Measurements from ENCODE around the gene FOXN3. TPM values are rescaled to one million over a fixed set of nuclear protein-coding genes. Genes with fewer than 3 reads are reported as not detected.
"Not testable (repeated sequence)": the region's sequence is repeated elsewhere in the genome, so short reads cannot be mapped to it uniquely, and the experiment has no call there.

The FOXN3 gene
- total RNA-seq, 1 experiment from 2014 or later, result 13.8 TPM

DNA sequence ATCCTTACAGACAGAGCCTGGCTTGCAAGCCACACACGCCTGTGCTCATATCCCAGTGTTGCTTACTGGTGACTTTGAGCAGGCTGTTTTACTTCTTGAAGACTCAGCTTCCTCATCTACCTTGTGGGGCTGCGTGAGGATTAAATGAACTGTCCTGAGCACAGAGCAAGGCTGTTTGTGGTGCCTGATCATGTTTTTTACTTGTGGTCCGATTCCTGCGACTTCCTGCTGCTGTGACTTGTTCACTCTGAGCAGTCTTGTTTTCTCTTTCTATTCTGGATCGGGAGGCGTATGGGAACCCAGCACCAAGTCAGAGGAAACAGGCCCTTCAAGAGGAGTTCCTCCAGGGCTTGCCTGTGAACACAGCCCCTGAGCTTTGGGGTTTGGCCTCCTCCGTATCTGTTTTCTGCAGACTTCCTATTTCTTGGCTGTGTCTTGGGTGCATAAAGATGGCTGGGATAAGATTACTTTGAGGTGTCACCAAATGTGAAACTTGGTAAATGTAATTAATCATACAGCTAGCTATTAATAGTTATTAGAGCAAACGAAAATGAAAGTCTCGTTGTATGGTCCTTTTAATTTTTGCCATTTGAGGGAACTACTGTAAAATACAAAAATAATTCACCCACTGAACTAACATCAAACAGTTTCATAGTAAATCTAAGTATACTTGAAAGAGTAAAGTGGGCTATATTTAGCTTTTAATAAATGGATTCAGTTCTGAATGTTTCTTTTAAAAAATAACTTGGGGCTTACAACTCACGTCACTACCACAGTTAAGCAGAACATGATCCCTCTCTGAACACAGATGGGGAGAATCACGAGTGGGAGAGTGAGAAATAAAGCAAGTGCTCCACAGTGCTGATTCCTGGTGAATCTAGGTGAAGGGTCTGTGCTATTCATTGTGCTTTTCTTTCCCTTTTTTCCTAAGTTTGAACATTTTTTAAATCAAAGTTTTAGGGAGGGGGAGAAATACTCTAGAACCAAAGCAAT, 251.5 kb downstream of the FOXN3 start:
- no peak for DNase-seq
- H3K4me1 ChIP-seq (ENCODE audit: low read length), result peaks cover 14% of the 10 kb centered on the region
- 0 out of 2 replicates have a peak overlapping the region, but pooled peaks have one; percentile 23 for H2AFZ ChIP-seq (ENCODE audit: low read length)
- no peaks in the 10 kb centered on the region for H3K79me2 ChIP-seq (ENCODE audit: low read length)
- H3K4me3 ChIP-seq (ENCODE audit: low read length), result no peak overlapping the region; the same call in 1 of the 2 replicates
- H4K20me1 ChIP-seq (ENCODE audit: insufficient read depth, low read depth, low read length), result no peaks in the 10 kb centered on the region
- no peaks in the 10 kb centered on the region for H3K9me3 ChIP-seq (ENCODE audit: low read length)
- H3K4me2 ChIP-seq (ENCODE audit: low read depth, low read length, poor library complexity, severe bottlenecking), result peak overlapping the region; percentile 32
- no peak overlapping the region for H3K27ac ChIP-seq (ENCODE audit: low read length)
- no peaks in the 10 kb centered on the region for H3K36me3 ChIP-seq (ENCODE audit: insufficient read depth, low read length)
- H3K9me2 ChIP-seq (replicated peaks; ENCODE audit: insufficient read depth, low read length), result no peaks in the 10 kb centered on the region
- no peaks in the 10 kb centered on the region for H3K27me3 ChIP-seq (ENCODE audit: low read length)
- H3K9ac ChIP-seq (ENCODE audit: low read length), result no peak overlapping the region

- H3K27ac ChIP-seq (ENCODE audit: low read length), result no peak overlapping the region
- no peaks in the 10 kb centered on the region for H3K9me2 ChIP-seq (replicated peaks; ENCODE audit: insufficient read depth, low read length)
- H2AFZ ChIP-seq (ENCODE audit: low read length), result 0 out of 2 replicates have a peak overlapping the region, but pooled peaks have one; percentile 23
- H4K20me1 ChIP-seq (ENCODE audit: insufficient read depth, low read depth, low read length), result no peaks in the 10 kb centered on the region
- no peak for DNase-seq
- H3K9me3 ChIP-seq (ENCODE audit: low read length), result no peaks in the 10 kb centered on the region
- no peaks in the 10 kb centered on the region for H3K36me3 ChIP-seq (ENCODE audit: insufficient read depth, low read length)
- peaks cover 14% of the 10 kb centered on the region for H3K4me1 ChIP-seq (ENCODE audit: low read length)
- no peak overlapping the region; the same call in 1 of the 2 replicates for H3K4me3 ChIP-seq (ENCODE audit: low read length)
- no peaks in the 10 kb centered on the region for H3K27me3 ChIP-seq (ENCODE audit: low read length)
- H3K79me2 ChIP-seq (ENCODE audit: low read length), result no peaks in the 10 kb centered on the region
- peak overlapping the region; percentile 32 for H3K4me2 ChIP-seq (ENCODE audit: low read depth, low read length, poor library complexity, severe bottlenecking)
- H3K9ac ChIP-seq (ENCODE audit: low read length), result no peak overlapping the region
These were observed 252.6 kb downstream of the FOXN3 start for GRCh38 chr14:89164168-89165073.

- no peaks in the 10 kb centered on the region for H3K9me3 ChIP-seq (ENCODE audit: low read length)
- no peak overlapping the region for H3K4me3 ChIP-seq (ENCODE audit: low read length)
- H4K20me1 ChIP-seq (ENCODE audit: insufficient read depth, low read depth, low read length), result no peaks in the 10 kb centered on the region
- H3K9ac ChIP-seq (ENCODE audit: low read length), result no peak overlapping the region
- H3K4me2 ChIP-seq (ENCODE audit: low read depth, low read length, poor library complexity, severe bottlenecking), result no peak overlapping the region
- DNase-seq, result no peak
- no peaks in the 10 kb centered on the region for H3K36me3 ChIP-seq (ENCODE audit: insufficient read depth, low read length)
- no peak overlapping the region for H3K27ac ChIP-seq (ENCODE audit: low read length)
- H3K27me3 ChIP-seq (ENCODE audit: low read length), result no peaks in the 10 kb centered on the region
- no peak overlapping the region for H2AFZ ChIP-seq (ENCODE audit: low read length)
- H3K9me2 ChIP-seq (replicated peaks; ENCODE audit: insufficient read depth, low read length), result no peaks in the 10 kb centered on the region
- H3K79me2 ChIP-seq (ENCODE audit: low read length), result no peaks in the 10 kb centered on the region
- H3K4me1 ChIP-seq (ENCODE audit: low read length), result peaks cover 14% of the 10 kb centered on the region
These were observed 253.9 kb downstream of the FOXN3 start for GRCh38 chr14:89163031-89163636.

- Histone ChIP-seq H3K4me3 (ENCODE audit: low read length) (no peak overlapping the region), H3K27ac (ENCODE audit: low read length) (no peak overlapping the region), H3K9me3 (ENCODE audit: low read length) (no peaks in the 10 kb centered on the region), H3K9me2 (replicated peaks; ENCODE audit: insufficient read depth, low read length) (no peaks in the 10 kb centered on the region), H4K20me1 (ENCODE audit: insufficient read depth, low read depth, low read length) (no peaks in the 10 kb centered on the region), H3K9ac (ENCODE audit: low read length) (no peak overlapping the region), H3K79me2 (ENCODE audit: low read length) (no peaks in the 10 kb centered on the region), H3K36me3 (ENCODE audit: insufficient read depth, low read length) (no peaks in the 10 kb centered on the region), H3K4me2 (ENCODE audit: low read depth, low read length, poor library complexity, severe bottlenecking) (no peak overlapping the region), H3K4me1 (ENCODE audit: low read length) (peaks cover 14% of the 10 kb centered on the region), H2AFZ (ENCODE audit: low read length) (no peak overlapping the region), H3K27me3 (ENCODE audit: low read length) (no peaks in the 10 kb centered on the region)
- DNase-seq, result no peak
These were observed 254.4 kb downstream of the FOXN3 start for GRCh38 chr14:89162586-89162985.

GRCh38 chr14:89160437-89160836, 256.6 kb downstream of the FOXN3 start:
- peaks cover 11% of the 10 kb centered on the region for H3K4me1 ChIP-seq (ENCODE audit: low read length)
- no peaks in the 10 kb centered on the region for H3K9me3 ChIP-seq (ENCODE audit: low read length)
- H3K27ac ChIP-seq (ENCODE audit: low read length), result no peak overlapping the region
- H4K20me1 ChIP-seq (ENCODE audit: insufficient read depth, low read depth, low read length), result no peaks in the 10 kb centered on the region
- no peak overlapping the region for H3K4me2 ChIP-seq (ENCODE audit: low read depth, low read length, poor library complexity, severe bottlenecking)
- no peak overlapping the region for H3K9ac ChIP-seq (ENCODE audit: low read length)
- H3K27me3 ChIP-seq (ENCODE audit: low read length), result no peaks in the 10 kb centered on the region
- H3K36me3 ChIP-seq (ENCODE audit: insufficient read depth, low read length), result no peaks in the 10 kb centered on the region
- H3K9me2 ChIP-seq (replicated peaks; ENCODE audit: insufficient read depth, low read length), result no peaks in the 10 kb centered on the region
- no peak for DNase-seq
- H2AFZ ChIP-seq (ENCODE audit: low read length), result no peak overlapping the region
- H3K79me2 ChIP-seq (ENCODE audit: low read length), result no peaks in the 10 kb centered on the region
- H3K4me3 ChIP-seq (ENCODE audit: low read length), result no peak overlapping the region

- H3K9me2 ChIP-seq (replicated peaks; ENCODE audit: insufficient read depth, low read length), result no peaks in the 10 kb centered on the region
- no peak overlapping the region for H3K4me3 ChIP-seq (ENCODE audit: low read length)
- no peaks in the 10 kb centered on the region for H4K20me1 ChIP-seq (ENCODE audit: insufficient read depth, low read depth, low read length)
- H3K79me2 ChIP-seq (ENCODE audit: low read length), result no peaks in the 10 kb centered on the region
- H3K27ac ChIP-seq (ENCODE audit: low read length), result no peak overlapping the region
- no peak for DNase-seq
- H3K9ac ChIP-seq (ENCODE audit: low read length), result no peak overlapping the region
- H3K4me2 ChIP-seq (ENCODE audit: low read depth, low read length, poor library complexity, severe bottlenecking), result no peak overlapping the region
- H3K9me3 ChIP-seq (ENCODE audit: low read length), result no peaks in the 10 kb centered on the region
- H3K4me1 ChIP-seq (ENCODE audit: low read length), result no peaks in the 10 kb centered on the region
- no peaks in the 10 kb centered on the region for H3K36me3 ChIP-seq (ENCODE audit: insufficient read depth, low read length)
- no peaks in the 10 kb centered on the region for H3K27me3 ChIP-seq (ENCODE audit: low read length)
- H2AFZ ChIP-seq (ENCODE audit: low read length), result no peak overlapping the region
These were observed 258.3 kb downstream of the FOXN3 start for GRCh38 chr14:89158701-89159100.

- not testable (repeated sequence) for H3K36me3 ChIP-seq (ENCODE audit: insufficient read depth, low read length); H3K27ac ChIP-seq (ENCODE audit: low read length); H4K20me1 ChIP-seq (ENCODE audit: insufficient read depth, low read depth, low read length); H3K9me2 ChIP-seq (replicated peaks; ENCODE audit: insufficient read depth, low read length); H3K4me2 ChIP-seq (ENCODE audit: low read depth, low read length, poor library complexity, severe bottlenecking); H3K27me3 ChIP-seq (ENCODE audit: low read length); H2AFZ ChIP-seq (ENCODE audit: low read length); H3K9me3 ChIP-seq (ENCODE audit: low read length); H3K9ac ChIP-seq (ENCODE audit: low read length); H3K79me2 ChIP-seq (ENCODE audit: low read length); DNase-seq; H3K4me3 ChIP-seq (ENCODE audit: low read length); H3K4me1 ChIP-seq (ENCODE audit: low read length)
These were observed 258.9 kb downstream of the FOXN3 start for GRCh38 chr14:89158104-89158503.

Measured in Karpas-422 (cell line).